H1 (cell line): ENCODE measurements around the gene ZNF541. TPM values are rescaled to one million over a fixed set of nuclear protein-coding genes. Genes with fewer than 3 reads are reported as not detected.
A peak's percentile ranks its signal among the peaks of the same experiment; 100 is the strongest.

Experiments
- CTCF ChIA-PET: fragments of 300-600 bp; sonication (Branson Sonifier 250); formaldehyde crosslinking; loops from one replicate; lab custom pipeline; 2021; ENCODE audit not compliant: partially characterized antibody; lab: Charles Lee
- POLR2A ChIA-PET: fragments of 300-600 bp; sonication (Branson Sonifier 250); formaldehyde crosslinking; loops from one replicate; lab custom pipeline; 2021; ENCODE audit warnings: inconsistent platforms; ENCODE audit not compliant: partially characterized antibody; lab: Charles Lee
- DNase-seq, 2 experiments: peaks; one replicate each; pipeline versions ENCODE4 v3.0.0 to v3.0.0-alpha.2; 2010 to 2022; ENCODE audit warnings: low spot score in 2 of 2, low read depth in 1 of 2, mixed read lengths in 1 of 2
- FAIRE-seq: peaks from 2 replicates; lab custom pipeline; 2011; peaks lifted over from hg19 to GRCh38; lab: Jason Lieb, UNC
- H2AFZ ChIP-seq: 2 replicates; pipeline ENCODE4 v1.8.1; 2012; ENCODE audit warnings: low read length, inconsistent platforms
- H2AK5ac ChIP-seq: 2 replicates; pipeline ENCODE4 v1.6.1; 2013; ENCODE audit warnings: low read depth, low read length
- H2BK120ac ChIP-seq: replicated peaks from 2 replicates; pipeline ENCODE3; 2013; ENCODE audit warnings: low read depth, low read length, inconsistent platforms
- H2BK12ac ChIP-seq: 2 replicates; pipeline ENCODE4 v1.6.1; 2013; ENCODE audit warnings: low read depth, low read length
- H2BK15ac ChIP-seq: 2 replicates; pipeline ENCODE4 v1.6.1; 2013; ENCODE audit warnings: low read length
- H2BK20ac ChIP-seq: 2 replicates; pipeline ENCODE4 v1.6.1; 2013; ENCODE audit warnings: low read length
- H2BK5ac ChIP-seq: 2 replicates; pipeline ENCODE4 v1.6.1; 2013; ENCODE audit warnings: low read depth, low read length
- H3K14ac ChIP-seq: 2 replicates; pipeline ENCODE4 v1.6.1; 2013; ENCODE audit warnings: inconsistent platforms; ENCODE audit not compliant: insufficient read length
- H3K18ac ChIP-seq: 2 replicates; pipeline ENCODE4 v1.6.1; 2013; ENCODE audit warnings: low read length; ENCODE audit errors: extremely low read depth
- H3K23ac ChIP-seq: 2 replicates; pipeline ENCODE4 v1.6.1; 2013; ENCODE audit warnings: inconsistent platforms; ENCODE audit not compliant: insufficient read length
- H3K23me2 ChIP-seq: 2 replicates; pipeline ENCODE4 v1.6.1; 2013; ENCODE audit warnings: low read depth, low read length
- H3K27ac ChIP-seq: 2 replicates; pipeline ENCODE4 v1.6.1; 2011; ENCODE audit warnings: low read depth, low read length, inconsistent platforms
- H3K27me3 ChIP-seq, 4 experiments: replicated peaks in 1 of 4; 1 replicate in 1 of 4; 2 replicates in 3 of 4; pipeline versions ENCODE4 v1.6.1 to v1.8.1; 2011 to 2013; ENCODE audit warnings: low read length in 3 of 4, mild to moderate bottlenecking in 3 of 4, inconsistent platforms in 2 of 4, mixed read lengths in 2 of 4, moderate library complexity in 1 of 4; ENCODE audit not compliant: control insufficient read depth in 3 of 4, insufficient read depth in 3 of 4; ENCODE audit errors: extremely low read depth in 1 of 4
- H3K36me3 ChIP-seq, 4 experiments: 2 replicates each; pipeline versions ENCODE4 v1.6.1 to v1.8.1; 2011 to 2013; ENCODE audit warnings: mild to moderate bottlenecking in 4 of 4, low read length in 3 of 4, moderate library complexity in 2 of 4, control low read depth in 1 of 4, inconsistent platforms in 1 of 4; ENCODE audit not compliant: insufficient read depth in 4 of 4, control insufficient read depth in 2 of 4
- H3K4ac ChIP-seq: replicated peaks from 2 replicates; pipeline ENCODE3; 2013; ENCODE audit warnings: low read length, low read depth, mixed read lengths, inconsistent platforms; ENCODE audit not compliant: insufficient read length
- H3K4me1 ChIP-seq, 4 experiments: replicated peaks in 1 of 4; 1 replicate in 1 of 4; 2 replicates in 3 of 4; pipeline versions ENCODE4 v1.6.1 to v1.8.1; 2011 to 2013; ENCODE audit warnings: low read length in 3 of 4, inconsistent platforms in 2 of 4, mixed read lengths in 1 of 4; ENCODE audit not compliant: insufficient read depth in 4 of 4, control insufficient read depth in 3 of 4
- H3K4me2 ChIP-seq, 2 experiments: 2 replicates each; pipeline versions ENCODE4 v1.6.1 to v1.8.1; 2011 to 2013; ENCODE audit warnings: low read depth in 2 of 2, low read length in 2 of 2, control low read depth in 1 of 2, inconsistent platforms in 1 of 2, mild to moderate bottlenecking in 1 of 2; ENCODE audit not compliant: insufficient read depth in 1 of 2
- H3K4me3 ChIP-seq, 4 experiments: fragments of 200-600, 300-600 bp in 1 of 4; sonication (generic), shearing (Covaris generic), sonication (Bioruptor Twin) in 1 of 4; 2 replicates each; pipeline versions ENCODE4 v1.5.1 to v1.8.1; 2011 to 2016; ENCODE audit warnings: low read length in 4 of 4, low read depth in 3 of 4, control low read depth in 2 of 4, inconsistent platforms in 2 of 4, mild to moderate bottlenecking in 2 of 4, mixed read lengths in 1 of 4, moderate library complexity in 1 of 4; ENCODE audit not compliant: insufficient read depth in 2 of 4; ENCODE audit errors: extremely low read depth in 1 of 4
- H3K56ac ChIP-seq: replicated peaks from 2 replicates; pipeline ENCODE3; 2013; ENCODE audit warnings: low read depth, mild to moderate bottlenecking, mixed read lengths, low read length, inconsistent platforms; ENCODE audit not compliant: insufficient read length
- H3K79me1 ChIP-seq: 2 replicates; pipeline ENCODE4 v1.6.1; 2013; ENCODE audit warnings: low read depth, low read length, control low read depth
- H3K79me2 ChIP-seq, 2 experiments: 2 replicates each; pipeline versions ENCODE4 v1.6.1 to v1.8.1; 2012 to 2013; ENCODE audit warnings: low read length in 2 of 2, mild to moderate bottlenecking in 2 of 2, inconsistent platforms in 1 of 2; ENCODE audit not compliant: insufficient read depth in 2 of 2, control insufficient read depth in 1 of 2
- H3K9ac ChIP-seq, 4 experiments: replicated peaks in 1 of 4; 1 replicate in 1 of 4; 2 replicates in 3 of 4; pipeline versions ENCODE4 v1.6.1 to v1.8.1; 2011 to 2013; ENCODE audit warnings: low read depth in 3 of 4, low read length in 3 of 4, control low read depth in 2 of 4, mild to moderate bottlenecking in 2 of 4, moderate library complexity in 2 of 4, inconsistent platforms in 1 of 4; ENCODE audit errors: extremely low read depth in 1 of 4
- H3K9me3 ChIP-seq, 2 experiments: 2 replicates each; pipeline versions ENCODE4 v1.6.1 to v1.8.1; 2012 to 2013; ENCODE audit warnings: mild to moderate bottlenecking in 2 of 2, moderate library complexity in 2 of 2, control low read depth in 1 of 2, inconsistent platforms in 1 of 2, low read depth in 1 of 2, low read length in 1 of 2, mixed read lengths in 1 of 2; ENCODE audit not compliant: insufficient read depth in 2 of 2
- H4K20me1 ChIP-seq, 2 experiments: replicated peaks in 1 of 2; 2 replicates each; pipeline versions ENCODE3 to v1.8.1; 2011 to 2013; ENCODE audit warnings: inconsistent platforms in 2 of 2, low read length in 2 of 2, mild to moderate bottlenecking in 1 of 2; ENCODE audit not compliant: insufficient read depth in 2 of 2, control insufficient read depth in 1 of 2
- H4K5ac ChIP-seq: 2 replicates; pipeline ENCODE4 v1.6.1; 2013; ENCODE audit warnings: low read length, low read depth, mixed read lengths, inconsistent platforms; ENCODE audit not compliant: insufficient read length
- H4K8ac ChIP-seq: 2 replicates; pipeline ENCODE4 v1.8.0; 2013; ENCODE audit warnings: mild to moderate bottlenecking, moderate library complexity, low read length, inconsistent platforms; ENCODE audit not compliant: insufficient read depth; ENCODE audit errors: extremely low read depth
- H4K91ac ChIP-seq: replicated peaks from 2 replicates; pipeline ENCODE3; 2013; ENCODE audit warnings: low read length, mixed read lengths, inconsistent platforms; ENCODE audit not compliant: insufficient read length
- CBX5 ChIP-seq: fragments of 300-800, 300-1000 bp; sonication (generic); IDR thresholded peaks from 2 replicates; pipeline ENCODE4 v1.7.1; 2016; ENCODE audit warnings: antibody characterized with exemption, low read length, low read depth
- CHD1 ChIP-seq: IDR thresholded peaks from 2 replicates; pipeline ENCODE4 v1.6.1; 2012; ENCODE audit warnings: low read depth, low read length, improper control_type of control experiment
- CTCF ChIP-seq, 3 experiments: IDR thresholded peaks; 1 replicate in 2 of 3; 2 replicates in 1 of 3; pipeline versions ENCODE4 v1.5.1 to v1.6.1; 2011; ENCODE audit warnings: low read length in 3 of 3, mild to moderate bottlenecking in 3 of 3, inconsistent platforms in 2 of 3, low read depth in 1 of 3, moderate library complexity in 1 of 3; ENCODE audit not compliant: insufficient read depth in 1 of 3; ENCODE audit errors: control extremely low read depth in 1 of 3
- KDM5A ChIP-seq: fragments of 200-600 bp; IDR thresholded peaks from 2 replicates; pipeline ENCODE4 v1.7.1; 2012; ENCODE audit warnings: mild to moderate bottlenecking, low read length, inconsistent platforms, mixed read lengths
- NRF1 ChIP-seq: IDR thresholded peaks from 2 replicates; pipeline ENCODE4 v1.6.1; 2011; ENCODE audit warnings: mild to moderate bottlenecking, low read depth, low read length, improper control_type of control experiment
- RNF2 ChIP-seq: fragments of 200-900, 300-1000 bp; sonication (generic); IDR thresholded peaks from 2 replicates; pipeline ENCODE4 v1.7.1; 2016; ENCODE audit warnings: borderline replicate concordance, low read depth, mild to moderate bottlenecking, antibody characterized with exemption, low read length; ENCODE audit not compliant: poor library complexity, severe bottlenecking; ENCODE audit errors: missing control alignments
- SP2 ChIP-seq: IDR thresholded peaks from 2 replicates; pipeline ENCODE4 v1.6.1; 2012; ENCODE audit warnings: mild to moderate bottlenecking, low read length, inconsistent platforms
- WGBS, 2 experiments: shearing (Covaris generic) in 1 of 2; methylation state at CpG; one replicate each; pipeline versions ENCODE4 v1.1.6 to v1.1.7; 2013 to 2015; ENCODE audit warnings: low lambda C conversion rate in 2 of 2, mixed read lengths in 2 of 2, inconsistent platforms in 1 of 2, low coverage in 1 of 2, missing lambda C conversion rate in 1 of 2; ENCODE audit not compliant: insufficient replicate concordance in 2 of 2, insufficient coverage in 1 of 2, insufficient read length in 1 of 2; ENCODE audit errors: extremely low coverage in 1 of 2, missing lambda C conversion rate in 1 of 2; 5-methylcytosine and 5-hydroxymethylcytosine counted together
- polyA plus RNA-seq, 7 experiments: library from polyadenylated mRNA; depleted of rRNA in 3 of 7; stranded (reverse) in 5 of 7; unstranded in 2 of 7; fragments of >200 nt in 5 of 7; fragments of 200-250 nt in 2 of 7; gene quantifications; 1 replicate in 5 of 7; 2 replicates in 1 of 7; 4 replicates in 1 of 7; pipeline versions ENCODE4 v1.2.1 to v1.2.3, GENCODE V29; 2011 to 2013; ENCODE audit warnings: missing spikeins in 2 of 7, mixed read lengths in 2 of 7
- total RNA-seq: library from RNA; stranded (reverse); fragmentation: NEBNext Ultra II Directional; extraction: Animal tissue kit (Norgen Biotek cat#: 25700); gene quantifications from 2 replicates; pipeline ENCODE4 v1.2.1, GENCODE V29; 2021

ZNF541 gene
- total and polyA plus RNA-seq, 2 of the 8 experiments (the other 6 are each of a cell fraction or from before 2014, with no cell fraction given), result 0.05 TPM; not detected in 1

DNA sequence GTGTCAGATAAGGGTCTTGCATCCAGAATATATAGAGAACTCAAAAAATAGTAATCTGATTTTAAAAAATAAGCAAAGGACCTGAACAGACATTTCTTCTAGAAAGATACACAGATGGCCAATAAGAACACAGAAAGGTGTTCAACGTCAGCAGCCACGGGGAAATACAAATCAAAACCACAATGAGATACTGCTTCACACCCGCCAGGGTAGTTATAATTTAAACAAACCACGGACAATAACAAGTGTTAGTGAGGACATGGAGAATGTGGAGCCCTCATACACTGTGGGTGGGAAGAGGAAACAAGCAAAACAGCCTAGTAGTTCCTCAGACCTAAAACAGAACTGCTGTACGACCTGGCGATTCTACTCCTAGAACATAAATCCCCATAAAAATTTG lies 31.4 kb downstream of the ZNF541 start:
- H2BK15ac ChIP-seq, result no peak overlapping the region
- H4K91ac ChIP-seq, result no peak overlapping the region
- H3K9me3 ChIP-seq, result no peaks in the 10 kb centered on the region; a peak in 1 of 4 replicates
- H2BK5ac ChIP-seq, result no peak overlapping the region
- H3K27ac ChIP-seq, result no peak overlapping the region
- H2BK12ac ChIP-seq, result no peak overlapping the region
- ChIA-PET CTCF (no interaction called here), POLR2A (no interaction called here)
- H3K56ac ChIP-seq, result no peak overlapping the region
- H3K9ac ChIP-seq, result no peak overlapping the region; a peak in 1 of 7 replicates
- TF ChIP-seq SP2 (no peak), RNF2 (no peak), CHD1 (no peak), NRF1 (no peak), CBX5 (no peak), KDM5A (no peak), CTCF (IDR thresholded peaks at IDR 0.05; ENCODE audit: control extremely low read depth in 1 of 3, insufficient read depth in 1 of 3, low read depth in 1 of 3, low read length in 3 of 3) (no peak)
- no peak overlapping the region for H3K4me3 ChIP-seq
- no peak overlapping the region for H2AFZ ChIP-seq
- no peaks in the 10 kb centered on the region for H3K23me2 ChIP-seq
- H2BK20ac ChIP-seq, result no peak overlapping the region
- FAIRE-seq, result no peak
- H3K79me1 ChIP-seq, result no peaks in the 10 kb centered on the region
- no peak overlapping the region for H3K4me2 ChIP-seq
- DNase-seq, result no peak
- no peak overlapping the region for H3K18ac ChIP-seq
- 0 out of 2 replicates have a peak overlapping the region, but pooled peaks have one; percentile 7 for H2AK5ac ChIP-seq
- peak overlapping the region; percentile 25 for H3K4ac ChIP-seq
- no peak overlapping the region for H4K8ac ChIP-seq
- H2BK120ac ChIP-seq, result no peak overlapping the region
- peaks cover 0 to 4% (median 0%) of the 10 kb centered on the region in 4 experiments; a peak in 1 of 7 replicates for H3K4me1 ChIP-seq
- no peak overlapping the region for H3K14ac ChIP-seq
- no peaks in the 10 kb centered on the region for H3K36me3 ChIP-seq
- H3K27me3 ChIP-seq, result no peaks in the 10 kb centered on the region
- no peaks in the 10 kb centered on the region for H3K79me2 ChIP-seq
- WGBS, 2 experiments, result 87% methylated on average over 6 of the region's 6 CpGs; no CpG with 5 or more reads in 1 of the 2 experiments
- no peaks in the 10 kb centered on the region for H4K20me1 ChIP-seq
- no peak overlapping the region for H4K5ac ChIP-seq
- no peak overlapping the region for H3K23ac ChIP-seq
